H9 (cell line): Measurements from ENCODE around the gene BCHE. TPM values are rescaled to one million over a fixed set of nuclear protein-coding genes. Genes with fewer than 3 reads are reported as not detected.

Experiments
- DNase-seq: peaks from one replicate; pipeline ENCODE4 v3.0.0-alpha.2; 2017
- H2AFZ ChIP-seq: one replicate; pipeline ENCODE4 v1.6.1; 2013; ENCODE audit warnings: mild to moderate bottlenecking, low read length, control low read depth, moderate library complexity
- H2AK5ac ChIP-seq: 2 replicates; pipeline ENCODE4 v1.6.1; 2013; ENCODE audit warnings: low read length, control low read depth, mixed read lengths; ENCODE audit not compliant: insufficient read length
- H2BK120ac ChIP-seq: one replicate; pipeline ENCODE4 v1.6.1; 2013; ENCODE audit warnings: low read depth, mild to moderate bottlenecking, low read length, control low read depth, inconsistent platforms; ENCODE audit not compliant: poor library complexity, severe bottlenecking
- H2BK12ac ChIP-seq: 2 replicates; pipeline ENCODE4 v1.6.1; 2013; ENCODE audit warnings: low read length, control low read depth, mixed read lengths, low read depth; ENCODE audit not compliant: insufficient read length
- H2BK15ac ChIP-seq: 2 replicates; pipeline ENCODE4 v1.6.1; 2013; ENCODE audit warnings: low read depth, low read length, control low read depth
- H2BK20ac ChIP-seq: one replicate; pipeline ENCODE4 v1.6.1; 2013; ENCODE audit warnings: low read depth, mild to moderate bottlenecking, low read length, control low read depth, inconsistent platforms; ENCODE audit not compliant: poor library complexity, severe bottlenecking
- H2BK5ac ChIP-seq: 2 replicates; pipeline ENCODE4 v1.6.1; 2013; ENCODE audit warnings: low read length, control low read depth, mixed read lengths; ENCODE audit not compliant: insufficient read length
- H3K14ac ChIP-seq: 2 replicates; pipeline ENCODE4 v1.6.1; 2013; ENCODE audit warnings: low read length, control low read depth; ENCODE audit not compliant: insufficient read depth
- H3K18ac ChIP-seq: 2 replicates; pipeline ENCODE4 v1.6.1; 2013; ENCODE audit warnings: low read depth, mild to moderate bottlenecking, mixed read lengths, low read length, control low read depth; ENCODE audit not compliant: insufficient read length
- H3K23ac ChIP-seq: 2 replicates; pipeline ENCODE4 v1.6.1; 2013; ENCODE audit warnings: low read length, control low read depth, mixed read lengths, low read depth; ENCODE audit not compliant: insufficient read length
- H3K23me2 ChIP-seq: 2 replicates; pipeline ENCODE4 v1.6.1; 2013; ENCODE audit warnings: low read depth, mild to moderate bottlenecking, mixed read lengths, low read length, control low read depth; ENCODE audit not compliant: insufficient read length, poor library complexity, severe bottlenecking
- H3K27ac ChIP-seq: 2 replicates; pipeline ENCODE4 v1.5.1; 2013; ENCODE audit warnings: low read length, control low read depth, mixed read lengths, low read depth; ENCODE audit not compliant: insufficient read length
- H3K27me3 ChIP-seq: 2 replicates; pipeline ENCODE4 v1.6.1; 2013; ENCODE audit warnings: low read length, control low read depth, inconsistent platforms; ENCODE audit not compliant: insufficient read depth
- H3K4ac ChIP-seq: 2 replicates; pipeline ENCODE4 v1.6.1; 2013; ENCODE audit warnings: low read depth, mild to moderate bottlenecking, control low read depth, inconsistent platforms, low read length, moderate library complexity
- H3K4me1 ChIP-seq: 2 replicates; pipeline ENCODE4 v1.6.1; 2013; ENCODE audit warnings: low read length, control low read depth, inconsistent platforms; ENCODE audit not compliant: insufficient read depth
- H3K4me2 ChIP-seq: 2 replicates; pipeline ENCODE4 v1.6.1; 2013; ENCODE audit warnings: low read length, control low read depth, mixed read lengths; ENCODE audit not compliant: insufficient read length, insufficient read depth
- H3K56ac ChIP-seq: 2 replicates; pipeline ENCODE4 v1.6.1; 2013; ENCODE audit warnings: low read depth, mild to moderate bottlenecking, mixed read lengths, low read length, control low read depth; ENCODE audit not compliant: insufficient read length
- H3K79me1 ChIP-seq: 2 replicates; pipeline ENCODE4 v1.6.1; 2013; ENCODE audit warnings: low read depth, mild to moderate bottlenecking, moderate library complexity, low read length, control low read depth, inconsistent platforms; ENCODE audit not compliant: insufficient read depth, poor library complexity, severe bottlenecking
- H3K79me2 ChIP-seq: 2 replicates; pipeline ENCODE4 v1.6.1; 2013; ENCODE audit warnings: low read length, control low read depth, inconsistent platforms; ENCODE audit not compliant: insufficient read depth
- H3K9ac ChIP-seq: 2 replicates; pipeline ENCODE4 v1.6.1; 2013; ENCODE audit warnings: low read length, control low read depth, mixed read lengths; ENCODE audit not compliant: insufficient read length; ENCODE audit errors: extremely low read depth
- H3K9me3 ChIP-seq: one replicate; pipeline ENCODE4 v1.6.1; 2013; ENCODE audit warnings: low read depth, low read length, inconsistent platforms; ENCODE audit not compliant: control insufficient read depth
- H3T11ph ChIP-seq: one replicate; pipeline ENCODE4 v1.6.1; 2013; ENCODE audit warnings: mild to moderate bottlenecking, low read length, control low read depth, inconsistent platforms
- H4K20me1 ChIP-seq: one replicate; pipeline ENCODE4 v1.6.1; 2013; ENCODE audit not compliant: control insufficient read depth, insufficient read length, insufficient read depth
- H4K5ac ChIP-seq: 2 replicates; pipeline ENCODE4 v1.6.1; 2013; ENCODE audit warnings: low read depth, mild to moderate bottlenecking, mixed read lengths, low read length, control low read depth; ENCODE audit not compliant: insufficient read length
- H4K8ac ChIP-seq: replicated peaks from 2 replicates; pipeline ENCODE4 v1.6.1; 2013; ENCODE audit warnings: low read length, control low read depth, mixed read lengths, low read depth; ENCODE audit not compliant: insufficient read length
- H4K91ac ChIP-seq: 2 replicates; pipeline ENCODE4 v1.6.1; 2013; ENCODE audit warnings: low read depth, mild to moderate bottlenecking, moderate library complexity, mixed read lengths, low read length, control low read depth; ENCODE audit not compliant: insufficient read length
- H3K27ac Mint-ChIP-seq, 3 experiments: 2 replicates in 2 of 3; 3 replicates in 1 of 3; pipeline ENCODE4 v1.8.0; 2020 to 2021; ENCODE audit warnings: mixed read lengths in 3 of 3, mild to moderate bottlenecking in 1 of 3, moderate library complexity in 1 of 3
- H3K27me3 Mint-ChIP-seq: 2 replicates; pipeline ENCODE4 v1.8.0; 2021; ENCODE audit warnings: low read depth, mild to moderate bottlenecking, moderate library complexity, mixed read lengths
- H3K36me3 Mint-ChIP-seq, 3 experiments: 2 replicates in 2 of 3; 3 replicates in 1 of 3; pipeline ENCODE4 v1.8.0; 2020 to 2021; ENCODE audit warnings: low read depth in 3 of 3, mixed read lengths in 3 of 3; ENCODE audit not compliant: insufficient read depth in 1 of 3
- H3K4me1 Mint-ChIP-seq, 2 experiments: 2 replicates each; pipeline ENCODE4 v1.8.0; 2020; ENCODE audit warnings: mixed read lengths in 2 of 2
- H3K4me3 Mint-ChIP-seq, 2 experiments: 2 replicates in 1 of 2; 3 replicates in 1 of 2; pipeline ENCODE4 v1.8.0; 2020 to 2021; ENCODE audit warnings: mild to moderate bottlenecking in 2 of 2, mixed read lengths in 2 of 2, moderate library complexity in 1 of 2
- H3K9me3 Mint-ChIP-seq, 2 experiments: 2 replicates in 1 of 2; 3 replicates in 1 of 2; pipeline ENCODE4 v1.8.0; 2020; ENCODE audit warnings: mild to moderate bottlenecking in 2 of 2, mixed read lengths in 2 of 2, moderate library complexity in 1 of 2
- CTCF ChIP-seq: fragments of 200-600 bp; sonication (generic); conservative IDR thresholded peaks from 3 replicates; pipeline ENCODE4 v1.8.0; 2021; ENCODE audit warnings: antibody characterized with exemption, mild to moderate bottlenecking
- WGBS: extraction: QIAGEN DNeasy Blood & Tissue Kit; methylation state at CpG from one replicate; pipeline ENCODE4 v1.1.7; 2013; ENCODE audit warnings: missing lambda C conversion rate, low lambda C conversion rate, mixed read lengths; ENCODE audit not compliant: insufficient read length; ENCODE audit errors: extremely low coverage; 5-methylcytosine and 5-hydroxymethylcytosine counted together
- total RNA-seq: library from RNA; stranded (reverse); gene quantifications from 2 replicates; pipeline ENCODE4 v1.2.1, GENCODE V29; 2021

Gene BCHE
- total RNA-seq, 1 experiment from 2014 or later: 1.4 TPM

DNA sequence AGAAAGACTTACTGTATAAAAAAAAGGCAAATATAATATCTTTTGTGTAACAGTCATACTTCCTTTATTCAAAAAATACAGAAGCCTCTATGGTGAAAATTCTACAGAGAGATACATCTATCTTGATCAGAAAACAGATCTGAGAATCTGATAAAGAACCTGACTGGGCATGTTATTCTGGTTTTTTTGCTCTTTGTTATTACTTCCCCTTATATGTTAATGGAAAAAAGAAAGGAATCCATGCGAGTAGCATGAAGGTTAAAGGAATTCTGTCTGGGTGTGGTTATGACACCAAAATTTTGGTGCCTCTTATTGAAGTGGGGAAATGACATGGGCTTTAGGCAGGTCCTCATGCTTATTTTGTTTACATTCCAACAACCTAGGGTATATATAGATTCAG lies 81.7 kb downstream of the BCHE start:
- Histone ChIP-seq H3K18ac (no peak overlapping the region), H3K4me1 (no peaks in the 10 kb centered on the region), H2BK5ac (no peak overlapping the region), H3K79me2 (no peaks in the 10 kb centered on the region), H2BK120ac (no peak overlapping the region), H3K9ac (no peak overlapping the region), H4K8ac (no peak overlapping the region), H3K9me3 (no peaks in the 10 kb centered on the region), H2BK20ac (no peak overlapping the region), H3K14ac (no peak overlapping the region), H4K91ac (no peak overlapping the region), H3K23ac (no peak overlapping the region), H3K23me2 (no peaks in the 10 kb centered on the region), H2AFZ (no peak overlapping the region), H3K56ac (no peak overlapping the region), H3K79me1 (no peaks in the 10 kb centered on the region), H3K4ac (no peak overlapping the region), H3T11ph (no peak overlapping the region), H2BK15ac (no peak overlapping the region), H2BK12ac (no peak overlapping the region), H3K27me3 (no peaks in the 10 kb centered on the region), H3K27ac (no peak overlapping the region), H2AK5ac (no peak overlapping the region), H3K4me2 (no peak overlapping the region), H4K5ac (no peak overlapping the region), H4K20me1 (no peaks in the 10 kb centered on the region)
- TF ChIP-seq CTCF: no peak
- H3K27me3 Mint-ChIP-seq: no peaks in the 10 kb centered on the region
- no peak for DNase-seq
- H3K27ac Mint-ChIP-seq: no peak overlapping the region
- no peak overlapping the region for H3K4me3 Mint-ChIP-seq
- no peaks in the 10 kb centered on the region for H3K36me3 Mint-ChIP-seq
- peaks cover 0 to 2% of the 10 kb centered on the region in 2 experiments; a peak in 2 of 5 replicates for H3K9me3 Mint-ChIP-seq
- 0 out of 4 replicates have a peak, but pooled peaks cover 5 to 6% of the 10 kb centered on the region in 2 experiments for H3K4me1 Mint-ChIP-seq
- WGBS: no CpG with 5 or more reads among the region's 1 CpG
